CD4-positive, alpha-beta T cell (primary cell): ENCODE data around the gene NFE2L2. TPM values are rescaled to one million over a fixed set of nuclear protein-coding genes. Genes with fewer than 3 reads are reported as not detected.

Experiments
- ATAC-seq: fragments of 200-7000 bp; cut with Tn5 transposase; one replicate; pipeline ENCODE4 v1.10.0; 2022; ENCODE audit warnings: mild to moderate bottlenecking; ENCODE audit not compliant: poor library complexity
- CTCF ChIA-PET: fragments of 350-600 bp; sonication (Branson Sonifier 250); formaldehyde crosslinking; loops from one replicate; lab custom pipeline; 2021; ENCODE audit warnings: antibody characterized with exemption, inconsistent platforms; lab: Charles Lee
- POLR2A ChIA-PET: fragments of 350-600 bp; sonication (Branson Sonifier 250); formaldehyde crosslinking; loops from one replicate; lab custom pipeline; 2021; ENCODE audit warnings: antibody characterized with exemption, inconsistent platforms; lab: Charles Lee
- DNase-seq, 14 experiments: peaks; one replicate each; pipeline ENCODE4 v3.0.0-alpha.2; 2013 to 2020; ENCODE audit warnings: mixed read lengths in 2 of 14
- H3K27ac ChIP-seq, 2 donors: one replicate each; pipeline versions ENCODE4 v1.5.1 to v1.7.0; 2013; ENCODE audit warnings: low read length in 2 of 2, low read depth in 1 of 2, mild to moderate bottlenecking in 1 of 2
- H3K27me3 ChIP-seq, 2 experiments: 1 replicate in 1 of 2; 2 replicates in 1 of 2; pipeline versions ENCODE4 v1.6.1 to v1.7.0; 2013; ENCODE audit warnings: low read length in 2 of 2, control low read depth in 1 of 2, mild to moderate bottlenecking in 1 of 2, moderate library complexity in 1 of 2; ENCODE audit not compliant: insufficient read depth in 2 of 2, control insufficient read depth in 1 of 2
- H3K36me3 ChIP-seq: one replicate; pipeline ENCODE4 v1.6.1; 2013; ENCODE audit warnings: low read length, control low read depth; ENCODE audit not compliant: insufficient read depth
- H3K4me1 ChIP-seq: one replicate; pipeline ENCODE4 v1.6.1; 2013; ENCODE audit warnings: low read length, control low read depth; ENCODE audit not compliant: insufficient read depth
- H3K4me3 ChIP-seq: one replicate; pipeline ENCODE4 v1.5.1; 2013; ENCODE audit warnings: mild to moderate bottlenecking, low read length, moderate library complexity
- H3K9me3 ChIP-seq, 2 experiments: 1 replicate in 1 of 2; 2 replicates in 1 of 2; pipeline versions ENCODE4 v1.6.1 to v1.7.0; 2013; ENCODE audit warnings: low read length in 2 of 2, mild to moderate bottlenecking in 2 of 2, control low read depth in 1 of 2, moderate library complexity in 1 of 2; ENCODE audit not compliant: control insufficient read depth in 1 of 2, insufficient read depth in 1 of 2
- H3K27ac Mint-ChIP-seq: one replicate; pipeline ENCODE4 v1.8.0; 2020; ENCODE audit warnings: mixed read lengths
- H3K27me3 Mint-ChIP-seq: one replicate; pipeline ENCODE4 v1.8.0; 2021; ENCODE audit warnings: mixed read lengths
- H3K36me3 Mint-ChIP-seq: one replicate; pipeline ENCODE4 v1.8.0; 2021; ENCODE audit warnings: low read depth, mixed read lengths
- H3K4me1 Mint-ChIP-seq: one replicate; pipeline ENCODE4 v1.8.0; 2021; ENCODE audit warnings: low read depth, mixed read lengths
- H3K4me3 Mint-ChIP-seq: one replicate; pipeline ENCODE4 v1.8.0; 2020; ENCODE audit warnings: mild to moderate bottlenecking, mixed read lengths
- H3K9me3 Mint-ChIP-seq: one replicate; pipeline ENCODE4 v1.8.0; 2020; ENCODE audit warnings: mixed read lengths
- intact Hi-C, 2 experiments: fragments of 100-400 bp; cut with DNase I in 1 of 2; cut with micrococcal nuclease in 1 of 2; formaldehyde crosslinking; loops; one replicate each; pipeline versions ENCODE4 v1.15.1 to v1.9.0; 2023 to 2025; cut with DNase I, micrococcal nuclease
- total RNA-seq, 174 experiments: library from RNA in 2 of 174; stranded (reverse) in 2 of 174; gene quantifications; one replicate each; pipeline ENCODE4 v1.2.3 and lab custom pipeline; 2021 to 2026
- TF ChIP-seq, protein P1 (sequence below): fragments of 200-600 bp; IDR thresholded peaks from one replicate; pipeline ENCODE4 v1.8.0; 2022; ENCODE audit warnings: antibody characterized with exemption, mild to moderate bottlenecking

NFE2L2 gene
- total RNA-seq, 2 experiments from 2014 or later = 53.3 to 57.8 TPM

DNA sequence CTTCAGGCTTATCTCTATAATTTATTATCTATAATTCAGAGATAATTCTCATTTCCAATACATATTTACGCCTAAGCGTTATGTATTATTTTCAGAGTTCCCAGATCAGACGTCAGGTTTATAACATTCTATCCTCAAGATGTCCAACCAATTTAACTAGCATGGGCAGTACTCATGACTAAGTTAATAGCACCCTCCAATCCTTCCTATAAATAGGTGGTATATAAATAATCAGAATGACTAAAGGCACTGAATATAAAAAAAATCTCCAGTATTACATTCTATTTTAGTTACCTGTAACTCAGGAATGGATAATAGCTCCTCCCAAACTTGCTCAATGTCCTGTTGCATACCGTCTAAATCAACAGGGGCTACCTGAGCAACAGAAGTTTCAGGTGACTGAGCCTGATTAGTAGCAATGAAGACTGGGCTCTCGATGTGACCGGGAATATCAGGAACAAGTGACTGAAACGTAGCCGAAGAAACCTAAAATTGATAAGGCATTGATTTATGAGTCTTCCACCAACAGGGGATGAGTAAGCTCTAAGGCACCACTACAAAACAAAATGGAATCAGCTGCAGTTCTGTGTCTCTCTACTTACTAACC, 32.3 kb downstream of the NFE2L2 start:
- H3K36me3 ChIP-seq = peaks cover 63% of the 10 kb centered on the region
- intact Hi-C loops = no loop called here
- ChIA-PET CTCF (interaction anchor here (0.7 to 3.8 kb wide), 5 partner anchors 7 to 68 kb away, joined by 4 to 17 read pairs (median 5); partner anchors contain the start of gene NFE2L2), POLR2A (interaction anchor here (0.7 to 10.4 kb wide), 5 partner anchors 8 to 32 kb away, joined by 3 to 141 read pairs (median 6); partner anchors contain the start of genes HNRNPA3 and NFE2L2)
- Mint-ChIP-seq H3K4me3 (no peak overlapping the region), H3K27me3 (no peaks in the 10 kb centered on the region), H3K9me3 (no peaks in the 10 kb centered on the region), H3K36me3 (peaks cover 78% of the 10 kb centered on the region), H3K4me1 (peaks cover 68% of the 10 kb centered on the region), H3K27ac (peak overlapping the region; percentile 24)
- H3K27ac ChIP-seq = no peak overlapping the region
- no peak overlapping the region for H3K4me3 ChIP-seq
- H3K9me3 ChIP-seq = no peaks in the 10 kb centered on the region
- DNase-seq (no peak), ATAC-seq (no peak)
- H3K27me3 ChIP-seq = no peaks in the 10 kb centered on the region
- peaks cover 13% of the 10 kb centered on the region for H3K4me1 ChIP-seq
- TF ChIP-seq, protein P1, sequence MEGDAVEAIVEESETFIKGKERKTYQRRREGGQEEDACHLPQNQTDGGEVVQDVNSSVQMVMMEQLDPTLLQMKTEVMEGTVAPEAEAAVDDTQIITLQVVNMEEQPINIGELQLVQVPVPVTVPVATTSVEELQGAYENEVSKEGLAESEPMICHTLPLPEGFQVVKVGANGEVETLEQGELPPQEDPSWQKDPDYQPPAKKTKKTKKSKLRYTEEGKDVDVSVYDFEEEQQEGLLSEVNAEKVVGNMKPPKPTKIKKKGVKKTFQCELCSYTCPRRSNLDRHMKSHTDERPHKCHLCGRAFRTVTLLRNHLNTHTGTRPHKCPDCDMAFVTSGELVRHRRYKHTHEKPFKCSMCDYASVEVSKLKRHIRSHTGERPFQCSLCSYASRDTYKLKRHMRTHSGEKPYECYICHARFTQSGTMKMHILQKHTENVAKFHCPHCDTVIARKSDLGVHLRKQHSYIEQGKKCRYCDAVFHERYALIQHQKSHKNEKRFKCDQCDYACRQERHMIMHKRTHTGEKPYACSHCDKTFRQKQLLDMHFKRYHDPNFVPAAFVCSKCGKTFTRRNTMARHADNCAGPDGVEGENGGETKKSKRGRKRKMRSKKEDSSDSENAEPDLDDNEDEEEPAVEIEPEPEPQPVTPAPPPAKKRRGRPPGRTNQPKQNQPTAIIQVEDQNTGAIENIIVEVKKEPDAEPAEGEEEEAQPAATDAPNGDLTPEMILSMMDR = no peak

DNA sequence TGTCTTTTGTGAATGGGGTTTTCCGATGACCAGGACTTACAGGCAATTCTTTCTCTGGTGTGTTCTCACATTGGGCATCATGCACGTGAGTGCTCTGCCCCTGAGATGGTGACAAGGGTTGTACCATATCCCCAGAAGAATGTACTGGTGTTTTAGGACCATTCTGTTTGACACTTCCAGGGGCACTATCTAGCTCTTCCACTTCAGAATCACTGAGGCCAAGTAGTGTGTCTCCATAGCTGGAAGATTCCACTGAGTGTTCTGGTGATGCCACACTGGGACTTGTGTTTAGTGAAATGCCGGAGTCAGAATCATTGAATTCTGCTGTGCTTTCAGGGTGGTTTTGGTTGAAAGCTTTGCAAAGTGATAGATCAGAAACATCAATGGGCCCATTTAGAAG, 33.3 kb downstream of the NFE2L2 start:
- H3K36me3 ChIP-seq = peaks cover 59% of the 10 kb centered on the region

DNA sequence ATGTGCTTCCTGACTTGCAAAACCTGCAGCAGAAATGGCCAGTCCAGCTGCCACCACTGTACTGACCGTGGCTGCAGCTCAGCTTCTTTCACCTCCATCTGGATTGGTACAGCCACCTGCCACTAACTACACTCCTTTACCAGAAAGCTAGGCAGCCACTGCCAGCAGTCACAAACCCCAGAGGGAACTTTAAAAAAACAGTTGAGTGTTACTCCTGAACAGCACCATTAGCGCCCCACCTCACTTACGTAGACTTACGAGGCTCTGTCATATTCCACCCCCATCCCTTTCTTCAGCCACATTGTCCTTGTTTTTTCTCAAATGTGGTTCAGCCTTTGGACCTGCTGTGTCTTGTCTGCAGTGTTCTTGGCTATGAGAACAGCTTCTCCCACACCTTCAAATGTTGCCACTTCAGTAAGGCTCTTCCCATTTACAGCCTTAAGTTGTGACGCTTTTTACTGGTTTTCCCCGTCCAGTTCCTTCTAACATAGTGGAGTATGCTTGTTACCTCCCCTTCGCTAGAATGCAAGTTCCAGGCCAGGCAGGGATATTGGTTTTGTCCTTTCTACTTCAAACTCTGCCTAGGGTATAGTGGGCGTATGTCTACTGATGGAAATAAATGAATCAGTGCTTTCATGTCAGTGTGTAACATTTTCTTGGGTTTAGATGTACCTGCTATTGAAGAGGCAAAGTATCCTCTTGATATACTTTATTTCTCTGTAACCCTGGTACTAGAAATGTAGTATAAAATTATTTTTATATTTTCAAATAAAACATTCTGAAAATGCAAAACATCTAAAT, 34.9 kb downstream of the NFE2L2 start:
- peak overlapping the region; percentile 33 for H3K27ac Mint-ChIP-seq
- DNase-seq (no peak), ATAC-seq (peak; percentile 12)
- Histone ChIP-seq H3K9me3 (no peaks in the 10 kb centered on the region), H3K4me1 (no peaks in the 10 kb centered on the region), H3K36me3 (peaks cover 53% of the 10 kb centered on the region), H3K27ac (no peak overlapping the region), H3K27me3 (no peaks in the 10 kb centered on the region), H3K4me3 (no peak overlapping the region)
- ChIA-PET POLR2A (interaction anchor here (0.9 to 10.4 kb wide), 8 partner anchors 8 to 67 kb away, joined by 3 to 141 read pairs (median 7); partner anchors contain the start of genes HNRNPA3 and NFE2L2), CTCF (interaction anchor here (1.2 to 3.8 kb wide), 3 partner anchors 34 to 35 kb away, joined by 3 to 17 read pairs (median 9); no protein-coding TSS in a partner anchor)
- H3K4me1 Mint-ChIP-seq = peaks cover 62% of the 10 kb centered on the region
- TF ChIP-seq, protein P1 = no peak
- no peaks in the 10 kb centered on the region for H3K27me3 Mint-ChIP-seq
- intact Hi-C loops = loop anchor here in 1 of 2 experiments (5.0 kb wide), 1 partner anchor 33 kb away; the partner anchor contains the start of gene NFE2L2
- no peaks in the 10 kb centered on the region for H3K9me3 Mint-ChIP-seq
- peaks cover 75% of the 10 kb centered on the region for H3K36me3 Mint-ChIP-seq
- no peak overlapping the region for H3K4me3 Mint-ChIP-seq

More for the DNA sequence above, 33.3 kb downstream of the NFE2L2 start:
- Mint-ChIP-seq H3K9me3 (no peaks in the 10 kb centered on the region), H3K36me3 (peaks cover 85% of the 10 kb centered on the region), H3K27ac (peak overlapping the region; percentile 64), H3K4me1 (peaks cover 69% of the 10 kb centered on the region), H3K27me3 (no peaks in the 10 kb centered on the region), H3K4me3 (no peak overlapping the region)
- DNase-seq (no peak), ATAC-seq (no peak)
- ChIA-PET CTCF (interaction anchor here (0.7 to 3.8 kb wide), 3 partner anchors 8 to 67 kb away, joined by 4 to 17 read pairs (median 5); no protein-coding TSS in a partner anchor), POLR2A (interaction anchor here (0.7 to 10.4 kb wide), 4 partner anchors 8 to 33 kb away, joined by 5 to 141 read pairs (median 14); partner anchors contain the start of genes HNRNPA3 and NFE2L2)
- H3K4me3 ChIP-seq = no peak overlapping the region
- TF ChIP-seq, protein P1 = no peak
- H3K4me1 ChIP-seq = peaks cover 9% of the 10 kb centered on the region
- no peaks in the 10 kb centered on the region for H3K9me3 ChIP-seq
- no peak overlapping the region for H3K27ac ChIP-seq
- intact Hi-C loops = no loop called here
- no peaks in the 10 kb centered on the region for H3K27me3 ChIP-seq
